Body of pancreas (tissue), 4 donors: ENCODE measurements around the gene IQCK.

ENCODE experiments used
- POLR2A ChIP-seq, 3 donors: fragments of 450-650 bp; IDR thresholded peaks; one replicate each; pipeline ENCODE4 v1.6.1; 2016; ENCODE audit warnings: antibody characterized with exemption in 3 of 3, mild to moderate bottlenecking in 2 of 3
- TF ChIP-seq, protein P1 (sequence below), 7 experiments: fragments of 450-650 bp in 4 of 7; fragments of 200-600 bp in 3 of 7; sonication (generic) in 3 of 7; IDR thresholded peaks; one replicate each; pipeline ENCODE4 v1.5.1; 2016 to 2019; ENCODE audit warnings: antibody characterized with exemption in 7 of 7

DNA sequence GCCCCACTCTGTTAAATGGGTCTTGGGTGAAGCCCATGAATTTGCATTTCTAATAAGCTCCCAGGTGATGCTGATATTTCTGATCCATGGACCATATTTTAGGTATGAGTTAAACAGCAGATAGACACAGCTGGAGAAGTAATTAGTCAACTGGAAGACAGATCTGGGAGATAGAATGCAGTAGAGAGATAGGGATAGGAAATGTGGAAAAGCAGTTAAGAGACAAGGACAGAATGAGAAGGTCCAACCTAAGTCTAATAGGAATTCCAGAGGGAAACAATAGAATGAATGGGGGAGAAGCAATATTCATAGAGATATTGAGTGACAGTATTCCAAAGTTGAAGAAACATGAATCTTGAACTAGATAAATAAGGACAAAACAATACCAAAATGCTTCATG, 94.9 kb downstream of the IQCK start:
- TF ChIP-seq, protein P1, sequence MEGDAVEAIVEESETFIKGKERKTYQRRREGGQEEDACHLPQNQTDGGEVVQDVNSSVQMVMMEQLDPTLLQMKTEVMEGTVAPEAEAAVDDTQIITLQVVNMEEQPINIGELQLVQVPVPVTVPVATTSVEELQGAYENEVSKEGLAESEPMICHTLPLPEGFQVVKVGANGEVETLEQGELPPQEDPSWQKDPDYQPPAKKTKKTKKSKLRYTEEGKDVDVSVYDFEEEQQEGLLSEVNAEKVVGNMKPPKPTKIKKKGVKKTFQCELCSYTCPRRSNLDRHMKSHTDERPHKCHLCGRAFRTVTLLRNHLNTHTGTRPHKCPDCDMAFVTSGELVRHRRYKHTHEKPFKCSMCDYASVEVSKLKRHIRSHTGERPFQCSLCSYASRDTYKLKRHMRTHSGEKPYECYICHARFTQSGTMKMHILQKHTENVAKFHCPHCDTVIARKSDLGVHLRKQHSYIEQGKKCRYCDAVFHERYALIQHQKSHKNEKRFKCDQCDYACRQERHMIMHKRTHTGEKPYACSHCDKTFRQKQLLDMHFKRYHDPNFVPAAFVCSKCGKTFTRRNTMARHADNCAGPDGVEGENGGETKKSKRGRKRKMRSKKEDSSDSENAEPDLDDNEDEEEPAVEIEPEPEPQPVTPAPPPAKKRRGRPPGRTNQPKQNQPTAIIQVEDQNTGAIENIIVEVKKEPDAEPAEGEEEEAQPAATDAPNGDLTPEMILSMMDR (IDR thresholded peaks at IDR 0.05), result no peak
- no peak for TF ChIP-seq POLR2A (IDR thresholded peaks at IDR 0.05)
